Muscle layer of duodenum (tissue), 2 donors: ENCODE measurements around the gene HMOX1.

Experiments used
- H3K27ac ChIP-seq: one replicate; pipeline ENCODE4 v1.7.0; 2013; ENCODE audit warnings: mild to moderate bottlenecking, low read length
- H3K27me3 ChIP-seq: one replicate; pipeline ENCODE4 v1.7.0; 2013; ENCODE audit warnings: low read depth, mild to moderate bottlenecking, control low read depth, low read length
- H3K36me3 ChIP-seq, 2 donors: one replicate each; pipeline ENCODE4 v1.7.0; 2013; ENCODE audit warnings: low read length in 2 of 2, control low read depth in 1 of 2, mild to moderate bottlenecking in 1 of 2; ENCODE audit not compliant: insufficient read depth in 2 of 2, control insufficient read depth in 1 of 2
- H3K4me1 ChIP-seq, 2 donors: one replicate each; pipeline ENCODE4 v1.7.0; 2013; ENCODE audit warnings: low read length in 2 of 2, mild to moderate bottlenecking in 2 of 2, control low read depth in 1 of 2, moderate library complexity in 1 of 2; ENCODE audit not compliant: insufficient read depth in 2 of 2, control insufficient read depth in 1 of 2
- H3K4me3 ChIP-seq, 2 donors: one replicate each; pipeline ENCODE4 v1.7.0; 2013; ENCODE audit warnings: low read length in 2 of 2, low read depth in 1 of 2, mild to moderate bottlenecking in 1 of 2
- H3K9me3 ChIP-seq, 2 donors: one replicate each; pipeline ENCODE4 v1.7.0; 2013; ENCODE audit warnings: low read length in 2 of 2, control low read depth in 1 of 2, mild to moderate bottlenecking in 1 of 2; ENCODE audit not compliant: control insufficient read depth in 1 of 2
- donor health status: healthy.

HMOX1 gene

GRCh38 chr22:35369996-35370395 lies 10.9 kb upstream of the HMOX1 start:
- Histone ChIP-seq H3K36me3 (no peaks in the 10 kb centered on the region), H3K4me1 (peaks cover 2 to 4% of the 10 kb centered on the region in 2 donors)

DNA sequence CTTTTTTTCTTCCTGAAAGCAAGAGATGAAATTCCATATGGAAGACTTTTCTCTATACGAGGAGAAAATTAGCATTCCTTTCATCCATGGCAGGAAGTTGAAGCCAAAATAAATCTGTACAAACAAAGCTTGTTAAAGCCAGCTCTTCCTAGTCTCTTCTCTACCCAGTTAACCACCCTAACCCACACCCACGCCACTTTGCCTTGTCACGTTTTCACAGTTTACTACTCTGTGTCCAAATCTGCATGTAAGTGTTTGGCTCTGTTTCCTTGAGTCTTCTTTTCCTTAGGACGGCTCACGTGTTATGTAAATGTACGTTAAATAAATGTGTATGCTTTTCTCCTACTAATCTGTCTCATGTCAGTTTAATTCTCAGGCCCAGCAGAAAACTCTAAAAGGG lies 7.1 kb upstream of the HMOX1 start:
- H3K27ac ChIP-seq, result no peak overlapping the region
- peaks cover 12 to 17% of the 10 kb centered on the region in 2 donors for H3K4me1 ChIP-seq
- no peaks in the 10 kb centered on the region for H3K36me3 ChIP-seq
- H3K4me3 ChIP-seq, result no peak overlapping the region
- no peaks in the 10 kb centered on the region for H3K9me3 ChIP-seq
- H3K27me3 ChIP-seq, result no peaks in the 10 kb centered on the region

More at GRCh38 chr22:35369996-35370395, 10.9 kb upstream of the HMOX1 start:
- H3K27ac ChIP-seq, result no peak overlapping the region
- H3K4me3 ChIP-seq, result no peak overlapping the region
- no peaks in the 10 kb centered on the region for H3K9me3 ChIP-seq
- H3K27me3 ChIP-seq, result no peaks in the 10 kb centered on the region

DNA sequence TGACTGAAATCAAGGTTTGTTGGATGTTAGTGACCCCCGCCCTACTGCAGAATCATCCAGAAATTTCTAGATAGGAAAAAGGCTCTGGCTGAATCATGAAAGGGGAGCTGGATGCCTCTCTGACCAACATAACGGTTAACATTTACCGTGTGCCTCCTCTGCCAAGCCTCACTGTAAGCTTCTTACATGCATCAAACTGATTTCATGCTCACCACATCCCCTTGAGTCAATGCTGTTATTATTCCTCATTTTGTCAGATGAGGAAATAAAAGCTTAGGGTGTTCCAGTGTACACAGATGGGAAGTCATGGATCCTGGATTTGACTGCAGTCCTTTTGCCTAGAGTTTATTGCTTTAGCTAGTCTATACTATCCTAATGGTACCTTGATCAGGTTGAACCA lies 5.9 kb upstream of the HMOX1 start:
- Histone ChIP-seq H3K4me3 (no peak overlapping the region), H3K9me3 (no peaks in the 10 kb centered on the region), H3K27ac (no peak overlapping the region), H3K27me3 (no peaks in the 10 kb centered on the region), H3K4me1 (peaks cover 12 to 17% of the 10 kb centered on the region in 2 donors), H3K36me3 (no peaks in the 10 kb centered on the region)

- Histone ChIP-seq H3K4me3 (no peak overlapping the region), H3K27me3 (no peaks in the 10 kb centered on the region), H3K9me3 (no peaks in the 10 kb centered on the region), H3K36me3 (no peaks in the 10 kb centered on the region), H3K4me1 (peaks cover 17% of the 10 kb centered on the region in 2 donors), H3K27ac (no peak overlapping the region)
Observed at GRCh38 chr22:35375526-35375925, 5.4 kb upstream of the HMOX1 start.

GRCh38 chr22:35376728-35377472 lies 4.0 kb upstream of the HMOX1 start:
- no peaks in the 10 kb centered on the region for H3K36me3 ChIP-seq
- H3K9me3 ChIP-seq, result no peaks in the 10 kb centered on the region
- H3K27me3 ChIP-seq, result no peaks in the 10 kb centered on the region
- H3K4me3 ChIP-seq, result peak overlapping the region in 1 of 2 donors; percentile 26
- H3K27ac ChIP-seq, result peak overlapping the region; percentile 70
- peaks cover 17 to 28% of the 10 kb centered on the region in 2 donors for H3K4me1 ChIP-seq

GRCh38 chr22:35377735-35378134 lies 3.2 kb upstream of the HMOX1 start:
- Histone ChIP-seq H3K4me1 (peaks cover 17 to 27% of the 10 kb centered on the region in 2 donors), H3K27ac (peak overlapping the region; percentile 70), H3K4me3 (no peak overlapping the region), H3K36me3 (no peaks in the 10 kb centered on the region), H3K9me3 (no peaks in the 10 kb centered on the region), H3K27me3 (no peaks in the 10 kb centered on the region)

GRCh38 chr22:35378621-35379020 lies 2.3 kb upstream of the HMOX1 start:
- no peak overlapping the region for H3K27ac ChIP-seq
- H3K9me3 ChIP-seq, result no peaks in the 10 kb centered on the region
- H3K4me1 ChIP-seq, result peaks cover 17 to 27% of the 10 kb centered on the region in 2 donors
- no peaks in the 10 kb centered on the region for H3K27me3 ChIP-seq
- H3K4me3 ChIP-seq, result no peak overlapping the region
- H3K36me3 ChIP-seq, result peaks cover 4 to 5% of the 10 kb centered on the region in 2 donors

- Histone ChIP-seq H3K27ac (peak overlapping the region; percentile 51), H3K36me3 (peaks cover 4 to 9% of the 10 kb centered on the region in 2 donors), H3K9me3 (no peaks in the 10 kb centered on the region), H3K27me3 (no peaks in the 10 kb centered on the region), H3K4me3 (no peak overlapping the region), H3K4me1 (peaks cover 17 to 27% of the 10 kb centered on the region in 2 donors)
Observed at GRCh38 chr22:35379146-35379993, 1.5 kb upstream of the HMOX1 start.

DNA sequence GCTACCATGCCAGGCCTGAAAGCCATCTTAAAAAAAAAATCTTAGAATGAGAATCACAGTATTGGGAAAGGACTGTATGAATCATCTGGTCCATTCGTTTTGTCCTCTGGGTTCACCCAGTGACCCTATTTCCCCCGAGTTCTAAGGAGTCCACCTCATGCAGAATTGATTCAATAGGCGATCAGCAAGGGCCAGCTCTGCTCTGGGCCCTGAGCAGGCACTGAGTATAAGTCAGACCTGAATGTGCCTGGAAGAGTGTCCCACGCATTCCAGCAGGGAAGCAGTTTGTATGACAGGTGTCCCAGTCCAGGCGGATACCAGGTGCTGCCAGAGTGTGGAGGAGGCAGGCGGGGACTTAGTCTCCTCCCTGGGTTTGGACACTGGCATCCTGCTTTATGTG lies 883 bp upstream of the HMOX1 start:
- Histone ChIP-seq H3K36me3 (peaks cover 4 to 9% of the 10 kb centered on the region in 2 donors), H3K27ac (peak overlapping the region; percentile 51), H3K9me3 (no peaks in the 10 kb centered on the region), H3K4me1 (peaks cover 17 to 27% of the 10 kb centered on the region in 2 donors), H3K27me3 (no peaks in the 10 kb centered on the region), H3K4me3 (peak overlapping the region in 1 of 2 donors; percentile 74)

- Histone ChIP-seq H3K27ac (peak overlapping the region; percentile 79), H3K4me1 (peaks cover 17 to 27% of the 10 kb centered on the region in 2 donors), H3K4me3 (peak overlapping the region; percentile 74 to 79), H3K9me3 (no peaks in the 10 kb centered on the region), H3K36me3 (peaks cover 4 to 9% of the 10 kb centered on the region in 2 donors), H3K27me3 (no peaks in the 10 kb centered on the region)
Observed at GRCh38 chr22:35381424-35382009, 621 bp downstream of the HMOX1 start.

DNA sequence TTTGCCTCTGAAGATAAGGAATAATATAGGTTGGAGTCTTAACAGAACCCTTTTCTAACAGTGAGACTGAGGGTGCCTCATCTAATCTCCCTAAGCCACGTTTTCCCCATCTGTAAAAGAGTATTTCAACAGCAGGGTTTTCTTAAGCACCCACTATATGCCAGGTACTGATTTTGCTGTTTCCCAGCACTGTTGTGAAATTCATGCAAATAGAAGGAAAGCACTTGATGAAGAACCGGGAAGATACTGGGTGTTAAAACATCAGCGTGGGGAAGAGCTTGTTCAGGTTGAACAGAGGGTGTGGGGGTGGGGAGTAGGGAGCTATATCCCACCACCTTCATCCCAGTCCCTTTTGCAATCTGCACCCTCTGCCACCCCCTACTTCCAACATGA lies 2.8 kb downstream of the HMOX1 start:
- no peaks in the 10 kb centered on the region for H3K27me3 ChIP-seq
- H3K27ac ChIP-seq, result no peak overlapping the region
- peak overlapping the region; percentile 9 to 37 for H3K4me3 ChIP-seq
- no peaks in the 10 kb centered on the region for H3K9me3 ChIP-seq
- H3K36me3 ChIP-seq, result peaks cover 16 to 20% of the 10 kb centered on the region in 2 donors
- peaks cover under 1 to 19% of the 10 kb centered on the region in 2 donors for H3K4me1 ChIP-seq
